NB4 (cell line): ENCODE results near the gene FBXO28.

Experiments
- DNase-seq: peaks from one replicate; pipeline ENCODE4 v3.0.0; 2010; ENCODE audit warnings: low read depth
- H3K4me3 ChIP-seq: one replicate; pipeline ENCODE4 v1.5.1; 2011; ENCODE audit warnings: mild to moderate bottlenecking, low read depth, low read length, moderate library complexity
- CTCF ChIP-seq: IDR thresholded peaks from one replicate; pipeline ENCODE4 v1.5.1; 2012; ENCODE audit warnings: low read depth, low read length
- MAX ChIP-seq: IDR thresholded peaks from 2 replicates; pipeline ENCODE4 v1.6.1; 2011; ENCODE audit warnings: low read depth, low read length
- MYC ChIP-seq: IDR thresholded peaks from 2 replicates; pipeline ENCODE4 v1.6.1; 2011; ENCODE audit warnings: low read depth, low read length
- POLR2A ChIP-seq: IDR thresholded peaks from 2 replicates; pipeline ENCODE4 v1.6.1; 2011; ENCODE audit warnings: mild to moderate bottlenecking; ENCODE audit not compliant: insufficient read length; ENCODE audit errors: extremely low read depth

Gene FBXO28

GRCh38 chr1:224172229-224172628 lies 58.3 kb downstream of the FBXO28 start:
- DNase-seq = no peak
- H3K4me3 ChIP-seq = no peak overlapping the region
- TF ChIP-seq MAX (no peak), MYC (no peak), POLR2A (no peak), CTCF (no peak)

GRCh38 chr1:224173523-224173922 lies 59.6 kb downstream of the FBXO28 start:
- DNase-seq = no peak
- no peak overlapping the region for H3K4me3 ChIP-seq
- TF ChIP-seq CTCF (no peak), MAX (no peak), MYC (no peak), POLR2A (no peak)

- TF ChIP-seq CTCF (no peak), MAX (no peak), POLR2A (no peak)
- DNase-seq = no peak
- H3K4me3 ChIP-seq = no peak overlapping the region
These were observed 61.7 kb downstream of the FBXO28 start for GRCh38 chr1:224175617-224176016.

GRCh38 chr1:224177356-224177999 lies 63.6 kb downstream of the FBXO28 start:
- DNase-seq = no peak
- H3K4me3 ChIP-seq = no peak overlapping the region
- TF ChIP-seq MYC (no peak), CTCF (no peak), POLR2A (no peak), MAX (no peak)

- no peak for DNase-seq
- H3K4me3 ChIP-seq = no peak overlapping the region
- TF ChIP-seq POLR2A (no peak), MAX (no peak), CTCF (no peak), MYC (no peak)
These were observed 65.0 kb downstream of the FBXO28 start for GRCh38 chr1:224178894-224179293.
